Liver (tissue), 9 donors: Measurements from ENCODE around the gene MCTP1. TPM values are rescaled to one million over a fixed set of nuclear protein-coding genes. Genes with fewer than 3 reads are reported as not detected.

Experiments
- DNase-seq: peaks from one replicate; pipeline ENCODE4 v3.0.0-alpha.2; 2017; ENCODE audit warnings: low spot score
- H3K27ac ChIP-seq, 2 donors: one replicate each; pipeline ENCODE4 v1.7.0; 2013; ENCODE audit warnings: inconsistent platforms in 2 of 2, low read length in 2 of 2, control low read depth in 1 of 2, low read depth in 1 of 2, mild to moderate bottlenecking in 1 of 2
- H3K27me3 ChIP-seq, 4 donors: one replicate each; pipeline versions ENCODE4 v1.6.1 to v1.7.0; 2013; ENCODE audit warnings: low read length in 3 of 4, inconsistent platforms in 1 of 4, mild to moderate bottlenecking in 1 of 4, moderate library complexity in 1 of 4; ENCODE audit not compliant: control insufficient read depth in 4 of 4, insufficient read depth in 4 of 4
- H3K36me3 ChIP-seq, 4 donors: one replicate each; pipeline versions ENCODE4 v1.6.1 to v1.7.0; 2013; ENCODE audit warnings: low read length in 3 of 4, mild to moderate bottlenecking in 3 of 4, low read depth in 1 of 4, moderate library complexity in 1 of 4; ENCODE audit not compliant: control insufficient read depth in 4 of 4, insufficient read depth in 3 of 4
- H3K4me1 ChIP-seq, 4 donors: one replicate each; pipeline versions ENCODE4 v1.6.1 to v1.7.0; 2013; ENCODE audit warnings: low read length in 3 of 4, mild to moderate bottlenecking in 3 of 4, moderate library complexity in 1 of 4; ENCODE audit not compliant: control insufficient read depth in 4 of 4, insufficient read depth in 4 of 4
- H3K4me3 ChIP-seq, 3 donors: one replicate each; pipeline versions ENCODE4 v1.6.1 to v1.7.0; 2013; ENCODE audit warnings: low read length in 3 of 3, control low read depth in 1 of 3, low read depth in 1 of 3, mild to moderate bottlenecking in 1 of 3
- H3K9ac ChIP-seq, 2 donors: one replicate each; pipeline ENCODE4 v1.7.0; 2013; ENCODE audit warnings: low read length in 2 of 2, mild to moderate bottlenecking in 2 of 2, moderate library complexity in 2 of 2, control low read depth in 1 of 2, low read depth in 1 of 2
- H3K9me3 ChIP-seq, 4 donors: one replicate each; pipeline versions ENCODE4 v1.6.1 to v1.7.0; 2013; ENCODE audit warnings: low read length in 3 of 4; ENCODE audit not compliant: control insufficient read depth in 4 of 4
- ATF3 ChIP-seq: IDR thresholded peaks from 2 replicates; pipeline ENCODE4 v1.6.1; 2016; ENCODE audit warnings: antibody characterized with exemption
- CTCF ChIP-seq: fragments of 150-350 bp; IDR thresholded peaks from 2 replicates; pipeline ENCODE4 v1.5.1; 2017; ENCODE audit warnings: improper control_type of control experiment, low read depth, low read length; ENCODE audit not compliant: missing input control
- FOXA1 ChIP-seq: IDR thresholded peaks from 2 replicates; pipeline ENCODE4 v1.6.1; 2016; ENCODE audit warnings: antibody characterized with exemption
- FOXA2 ChIP-seq: IDR thresholded peaks from 2 replicates; pipeline ENCODE4 v1.6.1; 2016; ENCODE audit warnings: antibody characterized with exemption
- GABPA ChIP-seq, 2 donors: IDR thresholded peaks in 1 of 2; conservative IDR thresholded peaks in 1 of 2; 2 replicates each; pipeline ENCODE4 v1.6.1; 2016; ENCODE audit warnings: antibody characterized with exemption in 2 of 2, mild to moderate bottlenecking in 1 of 2, moderate library complexity in 1 of 2
- HNF4A ChIP-seq, 2 donors: conservative IDR thresholded peaks; 2 replicates each; pipeline ENCODE4 v1.6.1; 2016; ENCODE audit warnings: antibody characterized with exemption in 2 of 2, mild to moderate bottlenecking in 2 of 2
- HNF4G ChIP-seq: IDR thresholded peaks from 2 replicates; pipeline ENCODE4 v1.6.1; 2016; ENCODE audit warnings: antibody characterized with exemption
- JUND ChIP-seq, 2 donors: IDR thresholded peaks; 2 replicates each; pipeline ENCODE4 v1.6.1; 2016; ENCODE audit warnings: antibody characterized with exemption in 2 of 2
- MAX ChIP-seq: IDR thresholded peaks from 2 replicates; pipeline ENCODE4 v1.6.1; 2016; ENCODE audit warnings: antibody characterized with exemption
- NR2F2 ChIP-seq: IDR thresholded peaks from 2 replicates; pipeline ENCODE4 v1.6.1; 2016; ENCODE audit warnings: antibody characterized with exemption
- RAD21 ChIP-seq, 2 donors: IDR thresholded peaks; 2 replicates each; pipeline ENCODE4 v1.6.1; 2016; ENCODE audit warnings: antibody characterized with exemption in 2 of 2, mild to moderate bottlenecking in 2 of 2
- REST ChIP-seq: IDR thresholded peaks from 2 replicates; pipeline ENCODE4 v1.6.1; 2016; ENCODE audit warnings: antibody characterized with exemption, mild to moderate bottlenecking
- RXRA ChIP-seq, 2 donors: IDR thresholded peaks; 2 replicates each; pipeline ENCODE4 v1.6.1; 2017 to 2018; ENCODE audit warnings: antibody characterized with exemption in 2 of 2, mild to moderate bottlenecking in 1 of 2
- SP1 ChIP-seq: IDR thresholded peaks from 2 replicates; pipeline ENCODE4 v1.6.1; 2018; ENCODE audit warnings: antibody characterized with exemption, mild to moderate bottlenecking
- YY1 ChIP-seq: IDR thresholded peaks from 2 replicates; pipeline ENCODE4 v1.6.1; 2016; ENCODE audit warnings: antibody characterized with exemption, mild to moderate bottlenecking
- ZBTB33 ChIP-seq: IDR thresholded peaks from 2 replicates; pipeline ENCODE4 v1.6.1; 2016; ENCODE audit warnings: antibody characterized with exemption
- WGBS: extraction: QIAGEN DNeasy Blood & Tissue Kit; methylation state at CpG from one replicate; pipeline ENCODE4 v1.1.7; 2013; 5-methylcytosine and 5-hydroxymethylcytosine counted together
- polyA plus RNA-seq, 2 donors: library from polyadenylated mRNA; stranded (reverse) in 1 of 2; unstranded in 1 of 2; fragments of 200-250 nt in 1 of 2; fragments of >200 nt in 1 of 2; fragmentation: Nextera tagmentation in 1 of 2; extraction: Ambion mirVana in 1 of 2; gene quantifications; one replicate each; pipeline versions ENCODE4 v1.2.1 to v1.2.3, GENCODE V29; 2013 to 2015
- total RNA-seq, 2 donors: library from RNA; depleted of rRNA; stranded (reverse); fragments of >200 nt; gene quantifications; one replicate each; pipeline ENCODE4 v1.2.3, GENCODE V29; 2014
- donor health status: healthy.
- donor health status: healthy.
- donor health status: healthy.
- donor health status: healthy.
- donor health status: healthy.

MCTP1 gene
- total and polyA plus RNA-seq, 4 donors = 0.67 to 7.6 (median 4.3) TPM

- Histone ChIP-seq H3K4me3 (no peak overlapping the region), H3K9me3 (peaks cover 0 to 1% (median 0%) of the 10 kb centered on the region in 4 donors), H3K36me3 (no peaks in the 10 kb centered on the region), H3K4me1 (no peaks in the 10 kb centered on the region), H3K27ac (no peak overlapping the region), H3K9ac (no peak overlapping the region), H3K27me3 (peaks cover 0 to 2% (median 0%) of the 10 kb centered on the region in 4 donors)
- DNase-seq = no peak
- TF ChIP-seq NR2F2 (no peak), CTCF (no peak), REST (no peak), HNF4A (conservative IDR thresholded peaks at IDR 0.05) (no peak), HNF4G (no peak), FOXA2 (no peak), GABPA (IDR thresholded peaks at IDR 0.05 in 1 of 2, conservative IDR thresholded peaks at IDR 0.05 in 1 of 2) (no peak), RAD21 (IDR thresholded peaks at IDR 0.05) (no peak), SP1 (no peak), FOXA1 (no peak), YY1 (no peak), ATF3 (no peak), ZBTB33 (no peak)
- WGBS = 69% methylated on average over 5 of the region's 5 CpGs
These were observed 10.9 kb downstream of the MCTP1 start for GRCh38 chr5:95274011-95274410.

GRCh38 chr5:95272316-95272929 lies 12.5 kb downstream of the MCTP1 start:
- H3K9ac ChIP-seq = no peak overlapping the region
- H3K27ac ChIP-seq = no peak overlapping the region
- H3K4me1 ChIP-seq = no peaks in the 10 kb centered on the region
- H3K9me3 ChIP-seq = peaks cover 0 to 5% (median 0%) of the 10 kb centered on the region in 4 donors
- H3K36me3 ChIP-seq = no peaks in the 10 kb centered on the region
- no peak for DNase-seq
- TF ChIP-seq YY1 = no peak
- TF ChIP-seq RXRA (IDR thresholded peaks at IDR 0.05) = no peak
- TF ChIP-seq JUND (IDR thresholded peaks at IDR 0.05) = no peak
- no peak for TF ChIP-seq HNF4G
- no peak for TF ChIP-seq ATF3
- TF ChIP-seq REST = no peak
- TF ChIP-seq GABPA (IDR thresholded peaks at IDR 0.05 in 1 of 2, conservative IDR thresholded peaks at IDR 0.05 in 1 of 2) = no peak
- TF ChIP-seq FOXA2 = no peak
- no peak for TF ChIP-seq MAX
- no peak for TF ChIP-seq RAD21 (IDR thresholded peaks at IDR 0.05)
- no peak for TF ChIP-seq ZBTB33
- H3K27me3 ChIP-seq = peaks cover 0 to 3% (median 0%) of the 10 kb centered on the region in 4 donors
- no peak overlapping the region for H3K4me3 ChIP-seq
